NB4 (cell line): Measurements from ENCODE around the gene TACR3.

Experiments
- POLR2A ChIP-seq: IDR thresholded peaks from 2 replicates; pipeline ENCODE4 v1.6.1; 2011; ENCODE audit warnings: mild to moderate bottlenecking; ENCODE audit not compliant: insufficient read length; ENCODE audit errors: extremely low read depth
- TF ChIP-seq, protein P1 (sequence below): IDR thresholded peaks from one replicate; pipeline ENCODE4 v1.5.1; 2012; ENCODE audit warnings: low read depth, low read length

GRCh38 chr4:103634236-103634635, 85.5 kb downstream of the TACR3 start:
- no peak for TF ChIP-seq POLR2A
- TF ChIP-seq, protein P1, sequence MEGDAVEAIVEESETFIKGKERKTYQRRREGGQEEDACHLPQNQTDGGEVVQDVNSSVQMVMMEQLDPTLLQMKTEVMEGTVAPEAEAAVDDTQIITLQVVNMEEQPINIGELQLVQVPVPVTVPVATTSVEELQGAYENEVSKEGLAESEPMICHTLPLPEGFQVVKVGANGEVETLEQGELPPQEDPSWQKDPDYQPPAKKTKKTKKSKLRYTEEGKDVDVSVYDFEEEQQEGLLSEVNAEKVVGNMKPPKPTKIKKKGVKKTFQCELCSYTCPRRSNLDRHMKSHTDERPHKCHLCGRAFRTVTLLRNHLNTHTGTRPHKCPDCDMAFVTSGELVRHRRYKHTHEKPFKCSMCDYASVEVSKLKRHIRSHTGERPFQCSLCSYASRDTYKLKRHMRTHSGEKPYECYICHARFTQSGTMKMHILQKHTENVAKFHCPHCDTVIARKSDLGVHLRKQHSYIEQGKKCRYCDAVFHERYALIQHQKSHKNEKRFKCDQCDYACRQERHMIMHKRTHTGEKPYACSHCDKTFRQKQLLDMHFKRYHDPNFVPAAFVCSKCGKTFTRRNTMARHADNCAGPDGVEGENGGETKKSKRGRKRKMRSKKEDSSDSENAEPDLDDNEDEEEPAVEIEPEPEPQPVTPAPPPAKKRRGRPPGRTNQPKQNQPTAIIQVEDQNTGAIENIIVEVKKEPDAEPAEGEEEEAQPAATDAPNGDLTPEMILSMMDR, result no peak
